Heart left ventricle (tissue), 16 donors: ENCODE data around the gene ZNF273. TPM values are rescaled to one million over a fixed set of nuclear protein-coding genes. Genes with fewer than 3 reads are reported as not detected.
A peak's percentile ranks its signal among the peaks of the same experiment; 100 is the strongest.

ENCODE experiments used
- ATAC-seq, 4 donors: fragments of 200-7000 bp; cut with Tn5 transposase; one replicate each; pipeline ENCODE4 v1.9.1; 2020 to 2022; ENCODE audit warnings: moderate library complexity in 4 of 4, mild to moderate bottlenecking in 3 of 4, moderate number of reproducible peaks in 1 of 4
- DNase-seq, 5 donors: peaks; one replicate each; pipeline ENCODE4 v3.0.0-alpha.2; 2020
- H3K27ac ChIP-seq, 12 donors: fragments of 200-600 bp; sonication (generic) in 4 of 12; one replicate each; pipeline versions ENCODE4 v1.5.0 to v1.8.0; 2016 to 2022; ENCODE audit warnings: mild to moderate bottlenecking in 2 of 12
- H3K27me3 ChIP-seq, 9 donors: fragments of 200-600 bp; sonication (generic) in 2 of 9; one replicate each; pipeline versions ENCODE4 v1.5.1 to v1.8.0; 2016 to 2022; ENCODE audit warnings: mild to moderate bottlenecking in 3 of 9
- H3K36me3 ChIP-seq, 9 donors: fragments of 200-600 bp; sonication (generic) in 2 of 9; one replicate each; pipeline versions ENCODE4 v1.5.0 to v1.8.0; 2018 to 2022; ENCODE audit warnings: mild to moderate bottlenecking in 2 of 9
- H3K4me1 ChIP-seq, 12 donors: fragments of 200-600 bp; sonication (generic) in 4 of 12; one replicate each; pipeline versions ENCODE4 v1.5.0 to v1.8.0; 2016 to 2022; ENCODE audit warnings: mild to moderate bottlenecking in 3 of 12
- H3K4me3 ChIP-seq, 12 donors: fragments of 200-600 bp; sonication (generic) in 4 of 12; one replicate each; pipeline versions ENCODE4 v1.5.0 to v1.8.0; 2017 to 2022; ENCODE audit warnings: mild to moderate bottlenecking in 9 of 12, moderate library complexity in 4 of 12
- H3K9me3 ChIP-seq, 12 donors: fragments of 200-600 bp; sonication (generic) in 4 of 12; one replicate each; pipeline versions ENCODE4 v1.5.0 to v1.8.0; 2016 to 2022; ENCODE audit warnings: mild to moderate bottlenecking in 1 of 12
- POLR2A ChIP-seq, 2 donors: fragments of 450-650 bp; IDR thresholded peaks; one replicate each; pipeline ENCODE4 v1.6.1; 2017; ENCODE audit warnings: antibody characterized with exemption in 2 of 2, mild to moderate bottlenecking in 2 of 2, moderate library complexity in 2 of 2
- WGBS, 4 donors: extraction: QIAGEN DNeasy Blood & Tissue Kit in 2 of 4; methylation state at CpG; one replicate each; pipeline versions ENCODE4 v1.1.5 to v1.1.7; 2013 to 2018; 5-methylcytosine and 5-hydroxymethylcytosine counted together
- intact Hi-C, 10 donors: fragments of 100-400 bp; cut with DNase I; formaldehyde crosslinking; loops; one replicate each; pipeline versions ENCODE4 v1.11.1 to v1.14.2; 2022
- polyA plus RNA-seq, 2 donors: library from polyadenylated mRNA; stranded (reverse); fragments of 200-250 nt; gene quantifications; one replicate each; pipeline ENCODE4 v1.2.3, GENCODE V29; 2013
- total RNA-seq, 9 donors: library from RNA; depleted of rRNA in 2 of 9; stranded (reverse); fragments of >200 nt in 2 of 9; fragmentation: NEBNext Ultra II Directional in 3 of 9; extraction: Animal tissue kit (Norgen Biotek cat#: 25700) in 3 of 9; gene quantifications; one replicate each; pipeline versions ENCODE4 v1.1.0 to v1.2.4, GENCODE V29; 2016 to 2023
- TF ChIP-seq, protein P1 (sequence below), 12 donors: fragments of 200-600 bp; sonication (generic) in 4 of 12; IDR thresholded peaks; one replicate each; pipeline versions ENCODE4 v1.5.0 to v1.8.0; 2018 to 2022; ENCODE audit warnings: antibody characterized with exemption in 12 of 12, mild to moderate bottlenecking in 5 of 12
- donor health status: ischemic (EF 13 %, LVEDD 7.1; RV severe dilation, severe dysfunction).
- donor health status: healthy with polysubstance abuse.
- donor health status: DM: no; HTN: yes; CAD: no.
- donor health status: DM: no; HTN: no; CAD: no.
- donor health status: ischemic (EF 25% LVEDD 6.9; RV normal size, moderate dysfunction).
- donor health status: ischemic (EF 25% LVEDD 5.7; RV mildly dilated, moderate dysfunction).
- donor health status: healthy.
- donor health status: DM: yes; HTN: yes; CAD: no.
- donor health status: ischemic (EF 35%, LVEDD 5.7; RV mildly dilated, moderate dysfunction).
- donor health status: nonischemic (EF 11% LVEDD 7.7; RV severe dilation, severe dysfunction).
- donor health status: DM: yes; HTN: yes; CAD: no.
- donor health status: PGD.
- donor health status: ischemic (EF 29% LVEDD 5.4; RV normal size, mild dysfunction).
- donor health status: nonischemic (EF 23%, LVEDD 6.1; RV moderate dilation, normal function).

Gene ZNF273
- total and polyA plus RNA-seq, 11 donors = 0.56 to 4.2 (median 1.3) TPM

DNA sequence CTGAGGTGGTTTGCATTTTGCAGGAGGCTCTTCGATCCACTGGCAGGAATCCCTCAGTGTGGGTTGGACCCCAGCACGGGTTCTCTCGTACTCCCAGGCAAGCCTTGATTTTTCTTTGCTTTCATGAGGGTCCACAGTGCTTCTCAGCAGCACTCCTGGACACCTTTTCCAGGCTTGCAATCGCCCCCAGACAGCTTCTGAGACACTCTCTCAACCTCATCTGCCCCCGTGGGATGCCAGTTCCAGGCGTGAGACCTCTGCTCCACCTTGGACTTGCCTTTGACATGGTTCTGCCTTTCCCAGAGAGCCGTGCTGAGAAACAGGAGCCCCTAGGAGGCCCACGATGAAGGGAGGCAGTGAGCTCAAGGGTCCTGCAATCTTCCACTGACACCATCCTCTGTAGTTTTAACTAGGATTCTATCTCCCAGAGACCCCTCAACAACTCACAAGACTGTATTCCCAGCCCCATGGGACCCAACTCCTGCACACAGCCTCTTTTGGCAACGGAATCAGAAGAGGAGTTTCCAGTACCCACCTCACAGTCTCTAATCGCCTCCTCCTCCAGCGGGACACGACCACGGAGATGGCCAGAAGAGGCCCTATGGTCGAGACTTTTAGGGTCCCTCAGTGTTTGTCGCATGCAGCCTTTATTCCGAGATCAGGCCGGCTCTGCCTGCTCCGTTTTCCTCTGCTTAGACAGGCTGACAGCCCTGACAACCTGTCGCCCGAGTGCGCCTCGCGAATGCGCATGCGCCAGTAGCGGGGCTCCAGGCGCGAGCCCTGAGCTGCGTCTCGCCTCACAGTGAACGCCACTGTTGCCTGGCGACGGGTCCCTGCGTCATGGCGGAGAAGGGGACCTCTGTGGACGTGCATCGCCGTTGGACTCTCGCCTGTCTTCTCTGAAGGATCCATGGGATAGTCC lies 26.0 kb upstream of the ZNF273 start:
- DNase-seq (peak; percentile 38 to 78 (median 76)), ATAC-seq (peak; percentile 43 to 83 (median 76))
- peaks cover 0 to 5% (median 0%) of the 10 kb centered on the region in 12 donors for H3K9me3 ChIP-seq
- H3K4me1 ChIP-seq = peaks cover 0 to 17% (median 0%) of the 10 kb centered on the region in 12 donors
- H3K36me3 ChIP-seq = no peaks in the 10 kb centered on the region
- intact Hi-C loops = no loop called here
- H3K4me3 ChIP-seq = peak overlapping the region in 11 of 12 donors; percentile 11 to 47 (median 39)
- 17 to 23% (median 21%) methylated on average over 33 to 39 of the region's 39 CpGs for WGBS, 4 donors
- peaks cover 0 to 11% (median 0%) of the 10 kb centered on the region in 9 donors for H3K27me3 ChIP-seq
- TF ChIP-seq, protein P1, sequence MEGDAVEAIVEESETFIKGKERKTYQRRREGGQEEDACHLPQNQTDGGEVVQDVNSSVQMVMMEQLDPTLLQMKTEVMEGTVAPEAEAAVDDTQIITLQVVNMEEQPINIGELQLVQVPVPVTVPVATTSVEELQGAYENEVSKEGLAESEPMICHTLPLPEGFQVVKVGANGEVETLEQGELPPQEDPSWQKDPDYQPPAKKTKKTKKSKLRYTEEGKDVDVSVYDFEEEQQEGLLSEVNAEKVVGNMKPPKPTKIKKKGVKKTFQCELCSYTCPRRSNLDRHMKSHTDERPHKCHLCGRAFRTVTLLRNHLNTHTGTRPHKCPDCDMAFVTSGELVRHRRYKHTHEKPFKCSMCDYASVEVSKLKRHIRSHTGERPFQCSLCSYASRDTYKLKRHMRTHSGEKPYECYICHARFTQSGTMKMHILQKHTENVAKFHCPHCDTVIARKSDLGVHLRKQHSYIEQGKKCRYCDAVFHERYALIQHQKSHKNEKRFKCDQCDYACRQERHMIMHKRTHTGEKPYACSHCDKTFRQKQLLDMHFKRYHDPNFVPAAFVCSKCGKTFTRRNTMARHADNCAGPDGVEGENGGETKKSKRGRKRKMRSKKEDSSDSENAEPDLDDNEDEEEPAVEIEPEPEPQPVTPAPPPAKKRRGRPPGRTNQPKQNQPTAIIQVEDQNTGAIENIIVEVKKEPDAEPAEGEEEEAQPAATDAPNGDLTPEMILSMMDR (IDR thresholded peaks at IDR 0.05) = no peak
- TF ChIP-seq POLR2A (IDR thresholded peaks at IDR 0.05) = no peak
- H3K27ac ChIP-seq = no peak overlapping the region

DNA sequence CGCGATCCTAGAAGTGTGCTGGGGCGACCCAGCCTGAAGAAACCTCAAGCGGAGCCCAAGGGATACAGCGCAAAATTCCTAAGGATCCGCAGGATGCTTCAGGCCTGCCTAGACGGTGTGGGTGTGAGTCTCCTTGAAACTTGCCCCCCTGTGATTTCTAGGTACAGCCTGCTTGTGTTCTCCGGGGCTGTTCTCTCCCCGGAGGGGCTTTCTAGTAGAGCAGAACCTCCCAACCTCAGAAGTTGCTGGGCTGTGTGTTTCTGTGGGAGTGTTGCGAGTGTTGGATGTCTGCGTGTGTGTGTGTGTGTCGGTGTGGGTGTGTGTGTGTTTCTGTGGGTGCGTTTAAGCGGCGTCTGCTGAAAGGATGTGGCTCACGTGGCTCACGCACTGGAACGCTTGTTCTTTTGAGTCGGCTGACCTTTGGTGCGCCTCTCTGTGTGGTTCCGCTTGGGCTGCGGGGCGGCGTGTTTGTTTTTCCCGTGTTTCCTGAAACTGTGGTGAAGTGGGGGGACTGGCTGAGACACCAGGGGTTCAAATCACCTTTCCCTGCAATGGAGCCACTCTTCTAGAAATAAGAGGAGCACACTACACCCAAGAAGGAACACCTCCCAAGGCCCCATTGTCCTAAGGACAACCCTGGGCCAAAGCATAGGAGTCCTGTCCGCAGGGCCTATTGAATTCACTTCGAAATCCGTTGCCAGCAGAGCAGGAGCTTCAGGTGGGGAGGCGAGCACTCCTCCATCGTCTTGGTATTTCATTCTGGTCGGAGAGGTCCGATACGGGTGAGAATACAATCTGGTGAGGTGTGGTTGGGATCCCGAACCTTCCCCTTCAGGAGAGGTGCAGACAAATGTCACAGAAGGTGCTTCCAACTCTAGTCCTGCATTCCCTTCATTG lies 25.1 kb upstream of the ZNF273 start:
- Histone ChIP-seq H3K9me3 (peaks cover 0 to 5% (median 0%) of the 10 kb centered on the region in 12 donors), H3K27ac (no peak overlapping the region), H3K27me3 (peaks cover 0 to 11% (median 0%) of the 10 kb centered on the region in 9 donors), H3K4me1 (peaks cover 0 to 26% (median 0%) of the 10 kb centered on the region in 12 donors), H3K36me3 (no peaks in the 10 kb centered on the region), H3K4me3 (peak overlapping the region in 10 of 12 donors; percentile 11 to 47 (median 40))
- peak in 1 of 5 donors; percentile 12 for DNase-seq
- TF ChIP-seq, protein P1 (IDR thresholded peaks at IDR 0.05) = no peak
- no peak for TF ChIP-seq POLR2A (IDR thresholded peaks at IDR 0.05)
- no peak for ATAC-seq
- intact Hi-C loops = no loop called here
- 76 to 80% (median 77%) methylated on average over 34 of the region's 34 CpGs for WGBS, 4 donors

GRCh38 chr7:64878684-64879083 lies 24.4 kb upstream of the ZNF273 start:
- Histone ChIP-seq H3K36me3 (no peaks in the 10 kb centered on the region), H3K4me1 (peaks cover 0 to 29% (median 0%) of the 10 kb centered on the region in 12 donors), H3K27me3 (peaks cover 0 to 11% (median 0%) of the 10 kb centered on the region in 9 donors), H3K27ac (no peak overlapping the region), H3K9me3 (peaks cover 0 to 5% (median 0%) of the 10 kb centered on the region in 12 donors), H3K4me3 (no peak overlapping the region)
- intact Hi-C loops = no loop called here
- TF ChIP-seq, protein P1 (IDR thresholded peaks at IDR 0.05) = no peak
- no peak for TF ChIP-seq POLR2A (IDR thresholded peaks at IDR 0.05)
- DNase-seq = no peak
- 71 to 82% (median 77%) methylated on average over 5 of the region's 5 CpGs for WGBS, 4 donors
- ATAC-seq = no peak
